Left lung (tissue), 10 donors: ENCODE measurements around the gene AP1M2. TPM values are rescaled to one million over a fixed set of nuclear protein-coding genes. Genes with fewer than 3 reads are reported as not detected.

Source experiments
- ATAC-seq: fragments of 200-7000 bp; cut with Tn5 transposase; one replicate; pipeline ENCODE4 v1.9.1; 2020; ENCODE audit warnings: moderate library complexity
- DNase-seq, 4 donors: peaks; one replicate each; pipeline ENCODE4 v3.0.0-alpha.2; 2013 to 2020
- H3K27ac ChIP-seq, 2 donors: fragments of 200-600 bp; sonication (generic) in 1 of 2; one replicate each; pipeline versions ENCODE4 v1.5.0 to v1.8.0; 2020 to 2021
- H3K27me3 ChIP-seq, 2 donors: fragments of 200-600 bp; sonication (generic) in 1 of 2; one replicate each; pipeline versions ENCODE4 v1.5.0 to v1.8.0; 2020 to 2021
- H3K36me3 ChIP-seq, 2 donors: fragments of 200-600 bp; sonication (generic) in 1 of 2; one replicate each; pipeline versions ENCODE4 v1.5.0 to v1.8.0; 2020 to 2021
- H3K4me1 ChIP-seq, 2 donors: fragments of 200-600 bp; one replicate each; pipeline ENCODE4 v1.8.0; 2021
- H3K4me3 ChIP-seq, 2 donors: fragments of 200-600 bp; sonication (generic) in 1 of 2; one replicate each; pipeline versions ENCODE4 v1.5.0 to v1.8.0; 2020 to 2021; ENCODE audit warnings: mild to moderate bottlenecking in 1 of 2
- H3K9me3 ChIP-seq, 2 donors: fragments of 200-600 bp; sonication (generic) in 1 of 2; one replicate each; pipeline versions ENCODE4 v1.5.0 to v1.8.0; 2020 to 2021
- intact Hi-C, 2 donors: fragments of 100-400 bp; cut with DNase I; formaldehyde crosslinking; loops; one replicate each; pipeline versions ENCODE4 v1.11.2 to v1.14.2; 2022
- polyA plus RNA-seq, 6 donors: library from polyadenylated mRNA; unstranded; fragments of 120-200 nt; gene quantifications; one replicate each; pipeline ENCODE4 v1.2.1, GENCODE V29; 2013; ENCODE audit not compliant: insufficient read length in 6 of 6
- total RNA-seq, 2 donors: library from RNA; stranded (reverse); fragmentation: NEBNext Ultra II Directional; extraction: Animal tissue kit (Norgen Biotek cat#: 25700); gene quantifications; one replicate each; pipeline ENCODE4 v1.2.1, GENCODE V29; 2021
- TF ChIP-seq, protein P1 (sequence below), 2 donors: fragments of 200-600 bp; sonication (generic) in 1 of 2; IDR thresholded peaks; one replicate each; pipeline versions ENCODE4 v1.5.0 to v1.8.0; 2021; ENCODE audit warnings: antibody characterized with exemption in 2 of 2
- donor health status: DM: no; HTN: yes; CAD: no.
- donor health status: DM: no; HTN: no; CAD: no.

AP1M2 gene
- total and polyA plus RNA-seq, 8 donors = 31.6 to 65.2 (median 37.1) TPM

DNA sequence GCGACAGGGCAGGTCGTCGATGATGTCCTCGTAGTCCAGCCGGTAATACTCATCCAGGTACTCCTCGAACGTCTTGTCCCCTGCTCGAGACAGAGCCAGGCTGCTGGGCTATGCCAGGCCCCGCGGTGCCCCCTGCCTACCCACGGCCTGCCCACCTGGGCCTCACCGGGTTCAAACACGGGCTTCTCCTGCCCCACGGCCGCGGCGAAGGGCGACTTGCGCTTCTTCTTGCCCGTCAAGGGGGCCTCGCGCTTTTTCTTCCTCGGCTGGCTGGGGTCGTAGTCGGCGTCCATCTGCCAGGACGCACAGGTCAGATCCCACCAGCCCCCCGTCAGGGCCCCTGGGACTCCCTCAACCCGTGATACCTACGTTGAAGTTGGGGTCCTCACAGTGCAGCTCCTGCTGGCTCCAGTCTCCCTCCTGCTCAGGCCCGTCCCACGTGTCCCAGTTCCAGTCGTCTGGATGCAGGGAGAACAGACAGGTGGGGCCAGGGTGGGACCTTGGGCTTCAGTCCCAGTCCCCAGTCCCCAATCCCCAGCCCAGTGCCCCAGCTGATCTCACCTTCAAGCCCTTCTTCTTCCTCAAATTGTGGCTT lies 29.4 kb downstream of the AP1M2 start:
- Histone ChIP-seq H3K9me3 (no peaks in the 10 kb centered on the region), H3K27ac (no peak overlapping the region), H3K4me1 (no peaks in the 10 kb centered on the region), H3K36me3 (peaks cover 0 to 97% of the 10 kb centered on the region in 2 donors), H3K27me3 (no peaks in the 10 kb centered on the region), H3K4me3 (no peak overlapping the region)
- ATAC-seq (no peak), DNase-seq (peak in 1 of 4 donors; percentile 70)
- intact Hi-C loops = no loop called here
- TF ChIP-seq, protein P1, sequence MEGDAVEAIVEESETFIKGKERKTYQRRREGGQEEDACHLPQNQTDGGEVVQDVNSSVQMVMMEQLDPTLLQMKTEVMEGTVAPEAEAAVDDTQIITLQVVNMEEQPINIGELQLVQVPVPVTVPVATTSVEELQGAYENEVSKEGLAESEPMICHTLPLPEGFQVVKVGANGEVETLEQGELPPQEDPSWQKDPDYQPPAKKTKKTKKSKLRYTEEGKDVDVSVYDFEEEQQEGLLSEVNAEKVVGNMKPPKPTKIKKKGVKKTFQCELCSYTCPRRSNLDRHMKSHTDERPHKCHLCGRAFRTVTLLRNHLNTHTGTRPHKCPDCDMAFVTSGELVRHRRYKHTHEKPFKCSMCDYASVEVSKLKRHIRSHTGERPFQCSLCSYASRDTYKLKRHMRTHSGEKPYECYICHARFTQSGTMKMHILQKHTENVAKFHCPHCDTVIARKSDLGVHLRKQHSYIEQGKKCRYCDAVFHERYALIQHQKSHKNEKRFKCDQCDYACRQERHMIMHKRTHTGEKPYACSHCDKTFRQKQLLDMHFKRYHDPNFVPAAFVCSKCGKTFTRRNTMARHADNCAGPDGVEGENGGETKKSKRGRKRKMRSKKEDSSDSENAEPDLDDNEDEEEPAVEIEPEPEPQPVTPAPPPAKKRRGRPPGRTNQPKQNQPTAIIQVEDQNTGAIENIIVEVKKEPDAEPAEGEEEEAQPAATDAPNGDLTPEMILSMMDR (IDR thresholded peaks at IDR 0.05) = no peak

DNA sequence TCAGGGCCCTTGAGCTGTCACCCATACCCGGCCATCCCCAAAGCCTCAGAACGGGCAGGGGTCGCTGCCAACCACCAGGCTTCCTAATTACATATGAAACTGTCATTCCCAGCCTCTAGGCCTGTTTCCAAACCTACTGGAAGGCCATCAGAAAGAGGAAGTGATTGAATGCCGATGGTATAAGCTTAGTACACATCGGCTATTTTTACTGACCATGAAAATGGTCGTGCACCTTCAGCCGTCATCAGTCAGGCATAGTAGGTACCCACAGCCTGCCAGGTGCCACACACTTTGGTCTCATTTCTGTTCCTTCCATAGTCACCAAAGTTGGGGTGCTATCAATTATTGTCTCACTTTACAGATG lies 31.5 kb downstream of the AP1M2 start:
- TF ChIP-seq, protein P1 (IDR thresholded peaks at IDR 0.05) = no peak
- intact Hi-C loops = no loop called here
- ATAC-seq (no peak), DNase-seq (no peak)
- Histone ChIP-seq H3K9me3 (no peaks in the 10 kb centered on the region), H3K4me3 (no peak overlapping the region), H3K27ac (no peak overlapping the region), H3K27me3 (no peaks in the 10 kb centered on the region), H3K4me1 (peaks cover 0 to 6% of the 10 kb centered on the region in 2 donors), H3K36me3 (peaks cover 0 to 99% of the 10 kb centered on the region in 2 donors)

DNA sequence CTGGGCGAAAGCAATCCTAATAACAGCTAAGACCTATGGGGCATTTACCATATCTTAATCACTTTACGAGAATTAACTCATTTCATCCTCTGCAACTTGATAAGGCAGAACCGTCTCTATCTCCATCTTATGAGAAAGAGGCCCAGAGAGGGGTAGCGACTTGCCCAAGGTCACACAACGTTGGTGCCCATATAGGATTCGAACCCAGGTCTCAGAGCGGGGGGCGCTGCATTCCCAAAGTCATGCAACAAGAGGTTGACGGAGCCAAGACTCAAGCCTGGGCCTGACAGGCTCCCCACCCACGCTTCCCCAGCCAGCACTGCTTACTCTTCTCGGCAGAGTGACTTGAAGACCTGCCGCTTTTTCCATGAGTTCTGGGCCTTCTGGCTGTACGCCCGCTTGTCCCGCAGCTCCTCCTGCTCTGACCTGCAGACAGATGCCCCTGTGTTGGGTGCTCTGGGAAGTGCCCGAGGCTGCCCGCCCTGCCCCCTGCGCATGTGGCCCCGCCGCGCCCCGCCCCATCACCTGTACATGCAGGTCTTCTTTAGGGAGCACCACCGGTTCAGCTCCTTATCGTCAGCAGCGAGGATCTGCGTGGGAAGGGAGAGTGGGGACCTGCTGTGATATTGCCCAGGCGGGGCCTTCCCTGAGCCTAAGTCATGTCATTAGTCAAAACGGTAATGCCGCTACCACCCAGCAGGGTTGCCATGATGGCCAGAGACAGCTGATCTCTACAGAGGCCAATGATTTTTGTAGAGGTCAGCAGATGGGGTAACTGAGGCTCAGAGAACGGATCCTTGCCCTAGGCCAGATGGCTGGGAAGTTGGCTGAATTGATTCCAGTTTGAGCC lies 32.1 kb downstream of the AP1M2 start:
- ATAC-seq (no peak), DNase-seq (no peak)
- Histone ChIP-seq H3K36me3 (peaks cover 0 to 99% of the 10 kb centered on the region in 2 donors), H3K4me3 (no peak overlapping the region), H3K4me1 (peaks cover 0 to 6% of the 10 kb centered on the region in 2 donors), H3K27ac (no peak overlapping the region), H3K9me3 (no peaks in the 10 kb centered on the region), H3K27me3 (no peaks in the 10 kb centered on the region)
- intact Hi-C loops = no loop called here
- TF ChIP-seq, protein P1 (IDR thresholded peaks at IDR 0.05) = no peak

DNA sequence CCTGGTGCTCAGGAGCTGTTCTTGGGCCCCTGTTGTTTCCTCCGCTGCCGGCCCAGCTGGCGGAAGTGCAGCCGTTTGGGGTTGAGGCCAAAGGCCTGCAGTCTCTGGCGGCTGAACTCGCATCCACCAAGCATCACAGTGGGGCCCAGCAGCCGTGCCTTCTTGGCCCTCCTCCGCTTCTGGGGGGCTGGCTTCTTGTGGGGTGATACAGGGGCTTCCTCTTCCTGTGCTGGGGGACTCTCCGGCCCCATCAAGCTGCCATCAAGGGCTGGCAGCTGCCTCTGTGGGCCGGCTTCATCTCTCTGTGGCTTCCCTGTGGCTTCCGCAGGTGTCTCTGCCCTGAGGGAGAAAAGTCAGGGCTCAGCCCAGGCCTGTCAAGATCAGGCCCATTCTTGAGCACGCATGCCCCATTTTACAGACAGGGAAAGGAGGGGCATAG lies 33.1 kb downstream of the AP1M2 start:
- DNase-seq = no peak

More for the DNA sequence above, 33.1 kb downstream of the AP1M2 start:
- peaks cover 0 to 99% of the 10 kb centered on the region in 2 donors for H3K36me3 ChIP-seq
- no peak overlapping the region for H3K27ac ChIP-seq
- peak; percentile 16 for ATAC-seq
- no peak overlapping the region for H3K4me3 ChIP-seq
- H3K9me3 ChIP-seq = no peaks in the 10 kb centered on the region
- intact Hi-C loops = no loop called here
- no peaks in the 10 kb centered on the region for H3K27me3 ChIP-seq
- H3K4me1 ChIP-seq = peaks cover 0 to 6% of the 10 kb centered on the region in 2 donors
- TF ChIP-seq, protein P1 (IDR thresholded peaks at IDR 0.05) = no peak
